Peyer's patch (tissue), 4 donors: ENCODE results near the gene CAPN9.

Source experiments
- POLR2A ChIP-seq, 2 donors: fragments of 450-650 bp; IDR thresholded peaks; one replicate each; pipeline ENCODE4 v1.5.1; 2017; ENCODE audit warnings: antibody characterized with exemption in 2 of 2, mild to moderate bottlenecking in 2 of 2, moderate library complexity in 2 of 2
- TF ChIP-seq, protein P1 (sequence below), 6 experiments: fragments of 450-650 bp in 4 of 6; fragments of 200-600 bp in 2 of 6; sonication (generic) in 1 of 6; IDR thresholded peaks; one replicate each; pipeline ENCODE4 v1.5.1; 2017 to 2019; ENCODE audit warnings: antibody characterized with exemption in 6 of 6, mild to moderate bottlenecking in 3 of 6, moderate library complexity in 1 of 6

DNA sequence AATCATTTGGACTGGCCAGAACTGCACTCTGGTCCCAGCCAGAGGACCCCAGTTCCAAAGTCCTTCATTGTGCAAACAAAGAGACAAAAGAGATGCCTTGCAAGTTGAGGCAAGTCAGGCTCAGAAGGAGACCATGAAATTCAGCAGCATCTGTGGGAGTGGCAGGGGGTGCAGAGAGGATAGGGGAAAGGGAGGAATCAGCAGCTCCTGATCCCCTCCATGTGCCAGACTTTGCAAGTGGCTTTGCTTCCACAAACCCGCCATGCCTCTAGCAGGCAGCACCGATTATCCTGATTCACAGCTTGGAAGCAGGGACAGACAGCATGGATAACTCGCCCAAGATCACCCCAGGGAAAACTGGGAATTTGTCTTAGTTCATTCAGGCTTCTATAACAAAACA is 2.1 kb upstream of the CAPN9 start:
- TF ChIP-seq, protein P1, sequence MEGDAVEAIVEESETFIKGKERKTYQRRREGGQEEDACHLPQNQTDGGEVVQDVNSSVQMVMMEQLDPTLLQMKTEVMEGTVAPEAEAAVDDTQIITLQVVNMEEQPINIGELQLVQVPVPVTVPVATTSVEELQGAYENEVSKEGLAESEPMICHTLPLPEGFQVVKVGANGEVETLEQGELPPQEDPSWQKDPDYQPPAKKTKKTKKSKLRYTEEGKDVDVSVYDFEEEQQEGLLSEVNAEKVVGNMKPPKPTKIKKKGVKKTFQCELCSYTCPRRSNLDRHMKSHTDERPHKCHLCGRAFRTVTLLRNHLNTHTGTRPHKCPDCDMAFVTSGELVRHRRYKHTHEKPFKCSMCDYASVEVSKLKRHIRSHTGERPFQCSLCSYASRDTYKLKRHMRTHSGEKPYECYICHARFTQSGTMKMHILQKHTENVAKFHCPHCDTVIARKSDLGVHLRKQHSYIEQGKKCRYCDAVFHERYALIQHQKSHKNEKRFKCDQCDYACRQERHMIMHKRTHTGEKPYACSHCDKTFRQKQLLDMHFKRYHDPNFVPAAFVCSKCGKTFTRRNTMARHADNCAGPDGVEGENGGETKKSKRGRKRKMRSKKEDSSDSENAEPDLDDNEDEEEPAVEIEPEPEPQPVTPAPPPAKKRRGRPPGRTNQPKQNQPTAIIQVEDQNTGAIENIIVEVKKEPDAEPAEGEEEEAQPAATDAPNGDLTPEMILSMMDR (IDR thresholded peaks at IDR 0.05) = no peak
- TF ChIP-seq POLR2A (IDR thresholded peaks at IDR 0.05) = no peak
